SU-DHL-6 (cell line): ENCODE results near the gene COL23A1.

Experiments used
- H2AFZ ChIP-seq: fragments of 200-600 bp; sonication (generic); 2 replicates; pipeline ENCODE4 v1.6.1; 2014; ENCODE audit warnings: low read depth, mild to moderate bottlenecking, moderate library complexity, mixed read lengths, antibody characterized with exemption, low read length; ENCODE audit not compliant: severe bottlenecking
- H3F3A ChIP-seq: fragments of 200-600 bp; shearing (Covaris generic); 2 replicates; pipeline ENCODE4 v1.6.0; 2016; ENCODE audit warnings: antibody characterized with exemption, mild to moderate bottlenecking; ENCODE audit not compliant: insufficient read depth
- H3K27ac ChIP-seq: fragments of 200-600 bp; sonication (generic); 2 replicates; pipeline ENCODE4 v1.5.1; 2016; ENCODE audit warnings: low read depth, mild to moderate bottlenecking, low read length, moderate library complexity, mixed read lengths
- H3K27me3 ChIP-seq: fragments of 200-600 bp; sonication (generic), shearing (Covaris generic); 2 replicates; pipeline ENCODE4 v1.6.0; 2014; ENCODE audit warnings: mild to moderate bottlenecking, low read length
- H3K36me3 ChIP-seq: fragments of 200-600 bp; sonication (generic); 2 replicates; pipeline ENCODE4 v1.6.1; 2014; ENCODE audit warnings: mild to moderate bottlenecking, low read length, mixed read lengths
- H3K4me2 ChIP-seq: fragments of 300-600, 200-600 bp; shearing (Covaris generic), sonication (generic); 2 replicates; pipeline ENCODE4 v1.6.0; 2014; ENCODE audit warnings: low read length, low read depth, mild to moderate bottlenecking; ENCODE audit not compliant: poor library complexity, severe bottlenecking
- H3K4me3 ChIP-seq: fragments of 200-600 bp; sonication (generic); 2 replicates; pipeline ENCODE4 v1.5.1; 2014; ENCODE audit warnings: antibody characterized with exemption, low read length, mild to moderate bottlenecking, mixed read lengths; ENCODE audit not compliant: insufficient read depth, poor library complexity, severe bottlenecking
- H3K79me2 ChIP-seq: fragments of 200-600 bp; sonication (generic); 2 replicates; pipeline ENCODE4 v1.6.1; 2014; ENCODE audit warnings: mild to moderate bottlenecking, low read length, moderate library complexity; ENCODE audit not compliant: insufficient read depth
- H3K9ac ChIP-seq: fragments of 200-600 bp; sonication (generic); 2 replicates; pipeline ENCODE4 v1.7.0; 2014; ENCODE audit warnings: mild to moderate bottlenecking, low read length
- H3K9me2 ChIP-seq: fragments of 200-600 bp; sonication (generic); replicated peaks from 2 replicates; pipeline ENCODE4 v1.6.1; 2014; ENCODE audit warnings: low read length; ENCODE audit not compliant: insufficient read depth
- H3K9me3 ChIP-seq: fragments of 200-600 bp; sonication (generic); 2 replicates; pipeline ENCODE4 v1.6.1; 2014; ENCODE audit warnings: low read length, mixed read lengths; ENCODE audit not compliant: insufficient read depth
- H4K20me1 ChIP-seq: fragments of 200-600 bp; sonication (generic); 2 replicates; pipeline ENCODE4 v1.6.1; 2014; ENCODE audit warnings: low read depth, mild to moderate bottlenecking, antibody characterized with exemption, low read length, moderate library complexity, mixed read lengths
- CTCF ChIP-seq: fragments of 200-600 bp; sonication (generic); IDR thresholded peaks from one replicate; pipeline ENCODE4 v1.5.1; 2017; ENCODE audit warnings: antibody characterized with exemption, mild to moderate bottlenecking, low read length, moderate library complexity; ENCODE audit not compliant: insufficient read depth, poor library complexity, severe bottlenecking
- EZH2phosphoT487 ChIP-seq: fragments of 200-600 bp; sonication (generic), shearing (Covaris generic); conservative IDR thresholded peaks from 2 replicates; pipeline ENCODE4 v1.6.1; 2018; ENCODE audit warnings: mild to moderate bottlenecking, antibody characterized with exemption, low read length, moderate library complexity, mixed read lengths

The COL23A1 gene

GRCh38 chr5:178478370-178478769, 111.8 kb downstream of the COL23A1 start:
- H3K27me3 ChIP-seq: 0 out of 2 replicates have a peak, but pooled peaks cover 2% of the 10 kb centered on the region

GRCh38 chr5:178477802-178478201, 112.4 kb downstream of the COL23A1 start:
- Histone ChIP-seq H3K9me3 (no peaks in the 10 kb centered on the region), H3K4me2 (no peak overlapping the region), H3K27me3 (0 out of 2 replicates have a peak, but pooled peaks cover 2% of the 10 kb centered on the region), H2AFZ (no peak overlapping the region), H3K79me2 (no peaks in the 10 kb centered on the region), H3K36me3 (no peaks in the 10 kb centered on the region), H3K4me3 (no peak overlapping the region), H3K27ac (no peak overlapping the region), H3F3A (no peaks in the 10 kb centered on the region), H4K20me1 (no peaks in the 10 kb centered on the region), H3K9me2 (no peaks in the 10 kb centered on the region), H3K9ac (no peak overlapping the region)
- no peak for TF ChIP-seq CTCF
- no peak for TF ChIP-seq EZH2phosphoT487

More at GRCh38 chr5:178478370-178478769, 111.8 kb downstream of the COL23A1 start:
- H3F3A ChIP-seq: no peaks in the 10 kb centered on the region
- H3K79me2 ChIP-seq: no peaks in the 10 kb centered on the region
- H3K36me3 ChIP-seq: no peaks in the 10 kb centered on the region
- H3K9me3 ChIP-seq: no peaks in the 10 kb centered on the region
- no peak overlapping the region for H3K4me3 ChIP-seq
- no peak overlapping the region for H2AFZ ChIP-seq
- H3K4me2 ChIP-seq: no peak overlapping the region
- H3K9ac ChIP-seq: no peak overlapping the region
- no peaks in the 10 kb centered on the region for H4K20me1 ChIP-seq
- H3K9me2 ChIP-seq: no peaks in the 10 kb centered on the region
- TF ChIP-seq CTCF (no peak), EZH2phosphoT487 (no peak)
- H3K27ac ChIP-seq: no peak overlapping the region

GRCh38 chr5:178476972-178477754, 113.0 kb downstream of the COL23A1 start:
- Histone ChIP-seq H3K79me2 (no peaks in the 10 kb centered on the region), H4K20me1 (no peaks in the 10 kb centered on the region), H3K9me2 (no peaks in the 10 kb centered on the region), H3K27ac (no peak overlapping the region), H3K4me2 (no peak overlapping the region), H3K9ac (no peak overlapping the region), H3K36me3 (no peaks in the 10 kb centered on the region), H3F3A (no peaks in the 10 kb centered on the region), H3K4me3 (no peak overlapping the region), H3K27me3 (0 out of 2 replicates have a peak, but pooled peaks cover 2% of the 10 kb centered on the region), H3K9me3 (no peaks in the 10 kb centered on the region), H2AFZ (no peak overlapping the region)
- TF ChIP-seq EZH2phosphoT487: no peak
- no peak for TF ChIP-seq CTCF
